NCI-H2196 treated with DMSO at 0.1 percent for 48 hours (cell line): ENCODE results near the gene CAPZB.
"Not testable (repeated sequence)": the region's sequence is repeated elsewhere in the genome, so short reads cannot be mapped to it uniquely, and the experiment has no call there.

ENCODE experiments used
- DNase-seq: peaks from one replicate; lab custom pipeline; 2025; ENCODE audit not compliant: unreplicated experiment; lab: John Stamatoyannopoulos, UW

The CAPZB gene

DNA sequence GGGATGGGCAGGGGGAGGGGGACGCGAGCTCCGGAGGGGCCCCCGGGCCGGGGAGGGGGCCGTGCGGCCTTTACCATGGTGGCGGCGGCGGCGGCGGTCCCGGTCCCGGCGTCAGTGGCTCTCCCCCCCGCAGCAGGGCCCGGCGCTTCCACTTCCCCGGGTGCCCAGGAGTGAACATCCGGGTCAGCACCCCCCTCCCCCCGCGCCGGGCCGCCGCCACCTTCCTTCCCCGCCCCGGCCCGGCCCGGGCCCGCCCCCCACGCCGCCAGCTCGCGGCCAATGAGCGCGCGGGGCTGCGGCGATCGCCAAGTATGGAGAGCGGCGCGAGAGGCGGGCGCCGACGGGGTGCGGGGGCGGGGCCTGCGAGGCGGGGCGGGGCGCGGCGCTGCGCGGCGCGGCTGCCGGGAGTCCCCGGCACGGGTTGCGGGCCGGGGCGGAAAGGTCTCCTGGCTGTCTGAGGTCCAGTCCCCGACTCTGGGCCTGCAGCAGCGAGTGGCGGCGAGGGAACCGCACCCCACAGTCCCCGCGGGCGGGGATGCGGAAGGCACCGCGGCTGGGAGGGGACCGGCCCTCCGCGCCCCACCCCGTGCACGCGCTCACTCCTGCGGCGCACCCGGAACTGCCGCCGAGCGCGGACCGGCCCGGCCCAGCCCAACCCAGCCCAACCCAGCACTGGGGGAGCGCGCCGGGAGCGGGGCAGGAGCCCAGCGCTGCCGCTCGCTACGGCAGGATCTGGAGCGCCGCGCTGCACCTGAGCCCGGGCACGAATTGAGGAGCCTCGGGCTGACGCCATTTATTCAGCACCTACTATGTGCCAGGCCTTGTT, at the start of gene CAPZB:
CAPZB (minus strand) TSS at position 178 of the 826 bp plus-strand sequence; CDS start at position 77, 101 bp downstream.
- peak; percentile 83 for DNase-seq

DNA sequence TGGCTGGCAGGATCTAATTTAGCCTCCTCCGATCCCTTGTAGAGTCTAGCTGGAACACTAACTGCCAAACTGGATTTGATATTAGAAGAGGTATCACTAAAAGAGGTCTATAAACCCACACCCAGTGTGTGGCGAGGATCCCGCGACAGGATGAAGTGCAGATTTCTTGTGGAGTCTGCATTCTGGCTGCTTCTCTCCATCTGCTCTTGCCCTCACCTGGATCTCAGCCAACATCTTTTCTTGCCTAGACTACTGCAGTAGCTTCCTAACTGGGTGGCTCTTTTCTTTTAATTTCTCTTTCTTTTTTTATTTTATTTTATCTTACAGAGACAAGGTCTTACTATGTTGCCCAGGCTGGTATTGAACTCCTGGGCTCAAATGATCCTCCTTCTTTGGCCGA, 48.9 kb upstream of the CAPZB start:
- DNase-seq: no peak

DNA sequence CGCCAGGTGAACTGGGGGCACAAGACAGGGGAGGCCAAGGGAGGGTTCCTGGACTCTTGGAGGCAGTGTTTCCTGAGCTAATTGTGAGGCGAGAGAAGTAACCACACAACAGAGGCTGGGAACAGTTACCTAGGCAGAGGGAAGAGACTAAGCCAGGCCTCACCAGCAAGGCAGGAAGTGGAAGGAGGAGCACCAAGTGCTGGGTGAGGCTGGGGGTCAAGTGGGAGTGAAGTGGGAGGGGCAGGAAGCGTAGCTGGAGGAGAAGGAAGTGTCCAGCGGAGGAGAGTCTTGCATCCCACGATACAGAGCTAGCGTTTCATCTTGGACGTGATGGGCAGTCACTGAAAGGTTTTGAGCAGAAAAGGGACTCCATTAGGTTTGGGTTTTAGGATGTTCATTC, 48.3 kb upstream of the CAPZB start:
- DNase-seq: no peak

DNA sequence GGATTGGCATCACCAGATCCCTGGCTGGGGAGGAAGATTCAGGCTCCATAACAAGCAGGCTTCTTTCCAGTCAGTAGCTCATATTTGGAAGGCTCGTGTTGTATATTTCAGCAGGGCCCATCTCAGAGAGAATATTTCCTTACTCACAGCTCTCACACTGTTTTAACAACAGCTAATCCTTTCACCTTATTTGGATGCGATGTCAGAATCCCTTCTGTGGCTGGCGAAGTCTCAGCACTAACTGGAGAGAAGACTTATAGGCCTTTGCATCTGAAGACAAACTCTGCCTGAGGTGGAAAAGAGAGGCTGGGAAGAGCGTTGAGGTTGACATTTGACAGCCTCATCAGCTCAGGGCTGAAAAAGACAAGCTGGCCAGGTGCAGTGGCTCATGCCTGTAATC, 47.2 kb upstream of the CAPZB start:
- DNase-seq: no peak

DNA sequence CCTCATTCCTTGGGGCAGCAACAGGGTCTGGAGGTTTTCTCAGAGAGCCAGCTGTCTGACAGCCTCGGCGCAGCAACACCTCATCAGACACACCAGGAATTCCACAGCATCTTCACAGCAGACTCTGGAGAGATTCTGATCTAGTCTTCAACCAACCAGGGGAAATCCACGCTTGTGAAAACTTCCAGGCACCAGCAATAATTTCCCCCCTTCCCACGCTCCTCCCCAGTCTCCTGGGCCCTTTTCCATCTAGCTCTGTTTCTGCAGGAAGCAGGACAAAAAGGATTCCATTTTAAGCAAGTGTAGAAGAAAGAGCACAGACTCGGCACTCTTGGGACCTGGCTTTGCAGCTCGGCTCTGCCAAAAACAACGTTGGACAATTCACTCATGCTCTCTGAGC, 44.3 kb upstream of the CAPZB start:
- no peak for DNase-seq

DNA sequence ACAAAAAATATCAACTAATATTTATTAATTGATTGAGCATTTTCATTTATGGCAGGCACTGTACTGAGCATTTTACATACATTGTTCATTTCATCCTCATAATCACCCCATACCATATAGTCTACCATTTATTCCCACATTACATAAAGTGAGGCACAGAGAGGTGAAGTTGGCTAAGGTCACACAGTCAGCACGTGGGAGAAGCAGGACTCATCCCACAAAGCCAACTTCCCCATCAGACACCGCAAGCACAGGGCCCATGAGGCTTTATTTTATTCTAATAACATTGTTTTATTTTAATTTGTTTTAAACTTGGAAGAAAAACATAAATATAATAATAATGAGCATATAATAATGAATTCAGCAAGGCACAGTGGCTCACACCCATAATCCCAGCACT, 43.1 kb upstream of the CAPZB start:
- no peak for DNase-seq

DNA sequence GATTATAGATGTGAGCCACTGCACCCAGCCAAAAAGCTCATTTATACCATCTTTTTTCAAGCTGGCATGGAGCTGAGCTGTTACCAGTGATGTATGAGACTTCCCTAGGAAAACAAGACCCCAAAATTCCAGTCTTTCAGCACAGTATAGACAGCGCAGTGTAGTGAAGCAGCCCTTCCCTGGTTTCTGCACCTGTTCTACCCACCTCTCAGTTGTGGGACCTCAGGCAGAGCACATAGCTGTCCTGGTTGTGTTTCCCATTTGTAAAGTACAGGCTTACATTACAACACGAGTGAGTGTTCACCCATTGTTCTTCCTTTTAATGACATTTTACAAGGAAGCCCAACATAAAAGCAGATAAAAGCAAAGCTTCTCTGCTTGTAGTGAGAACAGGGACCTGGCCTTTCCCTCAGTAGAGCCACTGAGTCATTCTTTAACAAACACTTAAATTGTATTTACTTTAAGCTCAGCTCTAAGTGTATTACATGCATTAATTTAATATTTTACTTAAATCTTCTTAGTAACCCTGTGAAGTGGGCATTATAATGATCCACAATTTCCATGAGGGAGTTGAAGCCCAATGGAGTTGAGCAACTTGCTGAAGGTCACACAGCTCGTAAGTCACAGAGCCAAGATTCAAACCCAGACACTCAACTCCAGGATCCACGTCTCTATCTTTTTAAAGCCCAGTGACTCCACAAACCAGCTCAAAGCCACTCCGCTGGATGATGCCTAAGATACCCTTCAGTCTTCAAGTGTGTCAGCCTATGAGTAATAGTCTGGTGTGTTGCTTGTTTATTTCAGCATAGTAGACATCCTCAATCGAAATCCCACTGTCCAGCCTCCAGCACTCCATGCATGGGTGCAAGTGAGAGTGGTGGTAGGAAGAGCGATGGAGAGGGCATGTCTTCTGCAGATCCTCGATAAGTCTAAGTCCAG, 40.5 kb upstream of the CAPZB start:
- no peak for DNase-seq

DNA sequence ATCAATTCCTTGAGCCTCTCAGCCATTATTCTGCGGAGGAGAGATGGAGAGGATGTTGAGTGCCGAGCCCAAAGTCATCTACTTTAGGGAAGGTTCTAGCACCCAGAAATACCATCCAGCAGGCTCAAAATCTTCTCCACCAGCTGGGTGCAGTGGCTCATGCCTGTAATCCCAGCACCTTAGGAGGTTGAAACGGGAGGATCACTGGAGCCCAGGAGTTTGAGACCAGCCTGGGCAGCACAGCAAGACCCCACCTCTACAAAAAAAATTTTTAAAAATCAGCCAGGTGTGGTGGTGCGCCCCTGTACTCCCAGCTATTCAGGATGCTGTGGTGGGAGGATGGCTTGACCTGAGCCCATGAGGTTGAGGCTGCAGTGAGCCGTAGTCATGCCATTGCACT, 39.5 kb upstream of the CAPZB start:
- no peak for DNase-seq

DNA sequence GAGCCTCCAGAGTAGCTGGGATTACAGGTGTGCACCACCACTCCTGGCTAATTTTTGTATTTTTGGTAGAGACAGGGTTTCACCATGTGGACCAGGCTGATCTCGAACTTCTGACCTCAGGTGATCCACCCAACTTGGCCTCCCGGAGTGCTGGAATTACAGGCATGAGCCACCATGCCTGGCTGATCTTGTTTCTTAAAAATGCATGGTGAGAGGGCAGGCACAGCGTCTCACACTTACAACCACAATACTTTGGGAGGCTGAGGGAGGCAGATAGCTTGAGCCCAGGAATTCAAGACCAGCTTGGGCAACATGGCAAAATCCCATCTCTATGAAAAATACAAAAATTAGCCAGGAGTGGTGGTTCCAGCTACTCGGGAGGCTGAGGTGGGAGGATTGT, 37.2 kb upstream of the CAPZB start:
- DNase-seq: not testable (repeated sequence)

DNA sequence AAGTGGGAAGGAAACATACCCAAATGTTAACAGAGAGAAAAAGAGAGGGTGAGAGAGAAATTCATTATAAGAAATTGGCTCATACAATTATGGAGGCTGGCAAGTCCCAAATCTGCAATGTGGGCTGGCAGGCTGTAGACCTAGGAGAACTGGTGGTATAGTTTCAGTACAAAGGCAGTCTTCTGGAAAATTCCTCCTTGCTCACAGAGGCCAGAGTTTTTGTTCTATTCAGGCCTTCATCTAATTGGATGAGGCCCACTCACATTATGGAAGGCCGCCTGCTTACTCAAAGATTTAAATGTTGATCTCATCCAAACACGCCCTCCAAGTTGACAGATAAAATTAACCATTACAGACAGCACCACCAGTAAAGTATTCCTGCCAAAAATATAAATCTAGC, 36.1 kb upstream of the CAPZB start:
- DNase-seq: no peak

DNA sequence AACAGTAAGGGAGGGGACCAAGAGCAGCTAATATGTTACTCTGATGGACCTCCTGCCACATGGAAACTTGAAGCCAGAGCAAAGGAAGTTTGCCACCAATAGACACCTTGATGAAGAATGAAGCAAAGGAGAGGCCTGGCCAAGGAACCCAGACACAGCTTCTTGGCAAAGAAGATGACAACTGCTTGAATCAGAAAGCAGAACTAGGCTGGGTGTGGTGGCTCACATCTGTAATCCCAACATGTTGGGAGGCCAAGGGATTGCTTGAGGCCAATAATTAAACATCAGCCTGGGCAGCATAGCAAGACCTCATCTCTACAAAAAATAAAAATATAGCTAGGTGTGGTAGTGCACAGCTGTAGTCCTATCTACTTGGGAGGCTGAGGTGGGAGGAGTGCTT, 31.7 kb upstream of the CAPZB start:
- DNase-seq: no peak

DNA sequence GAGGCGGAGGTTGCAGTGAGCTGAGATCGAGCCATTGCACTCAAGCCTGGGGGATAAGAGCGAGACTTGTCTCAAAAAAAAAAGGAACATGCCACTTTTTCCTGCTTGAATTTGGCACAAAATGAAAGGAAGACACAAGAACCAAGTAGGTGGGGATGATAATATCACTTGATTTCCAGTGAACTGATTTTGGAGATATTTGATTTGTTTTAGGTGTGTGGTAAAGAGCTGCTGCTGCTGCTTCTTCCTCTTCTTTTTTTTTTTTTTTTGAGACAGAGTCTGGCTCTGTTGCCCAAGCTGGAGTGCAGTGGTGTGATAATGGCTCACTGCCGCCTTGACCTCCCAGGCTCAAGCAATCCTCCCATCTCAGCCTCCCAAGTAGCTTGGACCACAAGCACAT, 29.9 kb upstream of the CAPZB start:
- no peak for DNase-seq

DNA sequence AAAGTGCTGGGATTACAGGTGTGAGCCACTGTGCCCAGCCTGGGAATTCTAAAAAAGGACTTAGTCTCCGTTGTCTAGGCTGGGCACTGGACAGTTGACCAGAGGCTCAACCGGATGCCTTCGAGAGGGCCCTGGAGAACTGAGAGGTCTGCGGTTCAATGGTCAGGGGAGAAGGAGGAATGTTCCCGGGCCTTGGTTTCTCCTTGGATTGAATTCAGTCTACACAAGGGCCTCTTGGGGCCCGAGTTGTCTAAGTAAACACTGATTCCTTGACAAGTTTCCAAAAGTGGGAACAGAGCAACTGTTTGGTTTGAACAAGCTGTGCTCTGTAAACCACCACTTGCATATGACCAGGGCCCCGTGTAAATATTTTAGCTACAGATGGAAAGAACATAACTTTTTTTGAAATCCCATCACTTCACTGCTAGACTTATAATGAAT, 29.1 kb upstream of the CAPZB start:
- no peak for DNase-seq

DNA sequence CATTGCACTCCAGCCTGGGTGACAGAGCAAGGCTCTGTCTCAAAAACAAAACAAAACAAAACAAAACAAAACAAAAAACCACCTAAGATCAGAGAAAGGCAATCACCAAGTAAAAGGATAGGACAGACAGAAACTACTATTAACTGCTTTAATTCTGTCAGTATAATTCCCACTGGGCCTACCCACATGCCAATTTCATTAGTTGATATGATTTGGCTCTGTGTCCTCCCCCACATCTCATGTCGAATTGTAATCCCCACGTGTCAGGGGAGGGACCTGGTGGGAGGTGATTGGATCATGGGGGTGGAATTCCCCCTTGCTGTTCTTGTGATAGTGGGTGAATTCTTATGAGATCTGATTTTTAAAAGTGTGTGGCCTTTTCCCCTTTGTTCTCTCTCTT, 27.2 kb upstream of the CAPZB start:
- DNase-seq: no peak

DNA sequence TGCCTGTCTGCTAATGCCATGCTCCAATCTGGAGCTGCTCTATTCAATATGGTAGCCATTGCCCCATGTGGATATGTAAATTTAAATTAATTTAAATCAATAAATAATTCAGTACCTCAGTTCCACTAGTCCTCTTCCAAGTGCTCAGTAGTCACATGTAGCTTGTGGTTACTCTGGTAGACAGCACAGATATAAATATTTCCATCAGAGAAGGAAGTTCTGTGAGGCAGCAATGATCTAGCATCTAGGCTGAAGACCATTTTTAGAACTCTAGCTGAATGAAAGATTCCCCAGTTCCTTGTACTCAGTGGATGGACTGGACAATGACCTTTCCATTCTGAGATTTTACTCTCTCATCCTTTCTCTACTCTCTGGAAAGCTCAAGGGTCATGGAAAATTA, 25.8 kb upstream of the CAPZB start:
- no peak for DNase-seq

DNA sequence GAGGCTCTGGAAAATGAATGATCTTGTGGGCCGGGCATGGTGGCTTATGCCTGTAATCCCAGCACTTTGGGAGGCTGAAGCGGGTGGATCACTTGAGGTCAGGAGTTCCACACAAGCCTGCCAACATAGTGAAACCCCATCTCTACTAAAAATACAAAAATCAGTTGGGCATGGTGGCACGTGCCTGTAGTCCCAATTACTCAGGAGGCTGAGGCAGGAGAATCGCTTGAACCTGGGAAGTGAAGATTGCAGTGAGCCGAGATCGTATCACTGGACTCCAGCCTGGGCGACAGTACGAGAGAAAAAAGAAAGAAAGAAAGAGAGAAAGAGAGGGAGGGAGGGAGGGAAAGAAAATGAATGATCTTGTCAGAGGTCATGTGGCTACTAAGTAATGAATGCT, 24.3 kb upstream of the CAPZB start:
- DNase-seq: not testable (repeated sequence)

DNA sequence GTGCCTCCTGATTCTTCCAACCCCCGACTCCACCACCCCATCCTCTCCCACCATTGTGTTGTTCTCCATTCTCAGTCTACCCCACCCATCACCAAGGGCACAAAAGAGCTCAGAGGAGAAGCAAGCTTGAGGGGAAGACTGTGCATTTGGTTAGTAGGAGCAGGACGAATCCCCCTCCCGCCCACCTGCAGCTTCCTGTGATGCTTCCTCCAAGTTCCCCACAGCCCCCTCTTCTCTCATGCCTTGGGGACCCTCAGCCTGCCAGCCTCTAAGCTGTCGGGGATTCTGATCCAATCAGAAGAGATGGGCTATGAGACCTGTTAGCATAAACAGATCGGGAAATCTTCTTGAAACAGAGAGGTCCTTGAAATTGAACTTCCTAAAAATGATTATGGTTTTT, 22.2 kb upstream of the CAPZB start:
- no peak for DNase-seq

DNA sequence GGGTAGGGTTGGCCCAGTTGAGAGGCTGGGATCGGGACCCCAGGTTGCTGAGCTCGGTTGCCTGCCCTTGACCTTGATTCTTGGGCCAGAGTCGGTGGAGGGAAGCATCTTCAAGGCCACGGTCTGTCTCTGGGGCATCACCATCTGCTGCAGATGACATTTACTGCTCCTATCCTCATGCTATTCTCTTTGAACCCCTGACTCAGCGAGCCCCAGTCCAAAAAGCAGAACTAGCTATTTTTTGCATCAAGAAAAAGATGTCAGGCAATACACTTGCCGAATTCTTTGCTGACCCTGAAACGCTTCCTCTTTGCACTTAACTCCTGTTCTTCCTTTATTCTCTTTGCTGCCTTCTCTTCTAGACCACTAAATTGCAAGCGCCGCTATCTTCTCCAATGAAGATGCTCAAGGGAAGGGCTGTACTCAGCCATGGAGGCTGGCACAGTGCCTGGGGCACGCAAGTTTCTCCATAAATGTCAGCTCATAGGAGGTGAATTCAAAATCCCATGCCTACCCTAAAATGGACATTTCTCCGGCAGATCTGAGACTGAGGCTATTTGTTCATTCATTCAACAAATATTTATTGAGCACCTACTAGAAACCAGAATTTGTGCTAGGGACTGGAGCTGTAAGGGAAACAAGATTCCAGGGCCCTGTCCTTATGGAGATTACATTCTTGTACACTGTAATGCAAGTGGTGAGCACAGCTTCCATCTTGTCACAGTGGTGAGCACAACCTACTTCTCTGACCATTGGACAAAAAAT, 20.5 kb upstream of the CAPZB start:
- DNase-seq: no peak

DNA sequence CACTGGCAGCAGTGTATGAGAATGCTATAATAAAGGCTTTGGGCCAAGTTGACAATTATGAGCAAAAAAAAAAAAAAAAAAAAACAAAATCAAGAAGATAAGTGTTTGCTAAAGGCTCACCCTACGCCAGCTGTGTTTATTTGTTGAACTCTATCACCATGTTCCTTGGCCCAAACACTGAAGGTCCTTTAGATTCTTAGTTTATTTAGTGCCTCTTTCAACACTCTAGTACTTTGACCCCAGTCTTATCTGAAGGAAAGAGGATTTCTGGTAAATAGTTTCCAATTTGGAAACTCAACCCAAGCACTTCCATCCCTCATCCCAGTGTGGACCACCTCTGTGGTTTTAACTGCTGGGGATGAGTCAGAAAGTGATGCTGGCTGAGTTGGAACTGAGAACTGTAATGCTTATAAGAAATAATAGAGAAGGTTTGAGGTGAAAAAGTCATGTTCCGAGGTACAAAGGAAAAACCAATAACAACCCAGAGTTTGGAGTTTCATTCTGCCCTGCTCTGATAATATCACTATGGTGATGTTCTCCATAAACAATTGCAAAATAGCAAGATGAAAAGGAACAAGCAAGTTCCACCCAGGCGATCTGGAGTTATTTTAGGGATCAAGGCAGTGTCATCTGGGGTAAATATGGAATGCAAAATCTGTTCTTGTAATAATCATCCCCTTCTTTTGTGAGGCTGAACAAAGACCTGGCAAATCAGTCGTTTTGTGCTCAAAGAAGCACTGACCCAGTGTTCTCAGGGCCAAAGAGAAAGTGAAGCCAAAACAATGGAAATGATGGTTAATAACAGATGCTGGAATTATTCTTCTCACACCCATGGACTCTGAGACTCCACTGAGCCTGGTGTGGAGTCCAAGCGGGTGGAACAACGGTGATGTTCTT, 19.7 kb upstream of the CAPZB start:
- DNase-seq: peak; percentile 76

DNA sequence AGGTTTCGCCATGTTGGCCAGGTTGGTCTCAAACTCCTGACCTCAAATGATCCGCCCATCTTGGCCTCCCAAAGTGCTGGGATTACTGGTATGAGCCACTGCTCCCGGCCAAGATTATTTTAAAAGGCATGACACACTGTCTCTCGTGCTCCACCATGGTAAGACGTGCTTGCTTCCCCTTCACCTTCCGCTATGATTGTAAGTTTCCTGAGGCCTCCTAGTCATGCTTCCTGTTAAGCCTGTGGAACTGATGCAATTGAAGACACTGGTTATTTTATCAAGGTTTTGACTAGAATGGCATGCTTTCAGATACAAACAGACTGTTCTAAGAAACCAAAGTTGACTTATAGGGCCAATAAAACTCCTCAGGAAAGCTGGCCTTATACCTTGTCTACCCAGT, 16.9 kb upstream of the CAPZB start:
- DNase-seq: not testable (repeated sequence)
